B cell (primary cell): Measurements from ENCODE around the gene GLI1. TPM values are rescaled to one million over a fixed set of nuclear protein-coding genes. Genes with fewer than 3 reads are reported as not detected.
A peak's percentile ranks its signal among the peaks of the same experiment; 100 is the strongest.

Experiments
- ATAC-seq: fragments of 200-7000 bp; cut with Tn5 transposase; one replicate; pipeline ENCODE4 v1.10.0; 2021; ENCODE audit warnings: low read depth, mild to moderate bottlenecking, moderate number of reproducible peaks, moderate library complexity
- CTCF ChIA-PET: fragments of 350-600 bp; sonication (Branson Sonifier 250); formaldehyde crosslinking; loops from one replicate; lab custom pipeline; 2021; ENCODE audit warnings: antibody characterized with exemption, inconsistent platforms; lab: Charles Lee
- POLR2A ChIA-PET: fragments of 350-600 bp; sonication (Branson Sonifier 250); formaldehyde crosslinking; loops from one replicate; lab custom pipeline; 2021; ENCODE audit warnings: antibody characterized with exemption; lab: Charles Lee
- DNase-seq: peaks from one replicate; pipeline ENCODE4 v3.0.0; 2013
- H2AFZ ChIP-seq: 2 replicates; pipeline ENCODE4 v1.6.1; 2012; ENCODE audit warnings: mild to moderate bottlenecking, low read depth, low read length; ENCODE audit not compliant: insufficient read depth, poor library complexity, severe bottlenecking
- H3K27ac ChIP-seq, 2 donors: 1 replicate in 1 of 2; 2 replicates in 1 of 2; pipeline ENCODE4 v1.5.1; 2012 to 2013; ENCODE audit warnings: low read length in 2 of 2, mild to moderate bottlenecking in 2 of 2, moderate library complexity in 1 of 2
- H3K27me3 ChIP-seq, 4 experiments: fragments of 200-600 bp in 1 of 4; sonication (generic) in 1 of 4; replicated peaks in 1 of 4; 1 replicate in 2 of 4; 2 replicates in 2 of 4; pipeline versions ENCODE4 v1.6.1 to v1.7.0; 2013 to 2016; ENCODE audit warnings: low read length in 3 of 4, mild to moderate bottlenecking in 2 of 4, mixed read lengths in 1 of 4, moderate library complexity in 1 of 4; ENCODE audit not compliant: insufficient read depth in 4 of 4, control insufficient read depth in 3 of 4; ENCODE audit errors: control extremely low read depth in 1 of 4
- H3K36me3 ChIP-seq, 2 experiments: replicated peaks in 1 of 2; 1 replicate in 1 of 2; 2 replicates in 1 of 2; pipeline versions ENCODE4 v1.6.1 to v1.7.1; 2013; ENCODE audit warnings: low read length in 1 of 2; ENCODE audit not compliant: insufficient read depth in 2 of 2, control insufficient read depth in 1 of 2; ENCODE audit errors: control extremely low read depth in 1 of 2, extremely low read depth in 1 of 2
- H3K4me1 ChIP-seq, 2 donors: fragments of 200-600 bp in 1 of 2; sonication (generic) in 1 of 2; 1 replicate in 1 of 2; 2 replicates in 1 of 2; pipeline versions ENCODE4 v1.5.1 to v1.6.1; 2013 to 2017; ENCODE audit warnings: low read length in 2 of 2; ENCODE audit not compliant: control insufficient read depth in 2 of 2, insufficient read depth in 2 of 2
- H3K4me2 ChIP-seq: replicated peaks from 2 replicates; pipeline ENCODE3; 2012; ENCODE audit warnings: mild to moderate bottlenecking, low read depth, low read length; ENCODE audit not compliant: poor library complexity, severe bottlenecking
- H3K4me3 ChIP-seq, 5 experiments: fragments of 200-600 bp in 1 of 5; sonication (generic) in 1 of 5; 1 replicate in 3 of 5; 2 replicates in 2 of 5; pipeline versions ENCODE4 v1.5.1 to v1.7.0; 2011 to 2016; ENCODE audit warnings: low read length in 4 of 5, mild to moderate bottlenecking in 4 of 5, low read depth in 2 of 5, control low read depth in 1 of 5, moderate library complexity in 1 of 5; ENCODE audit not compliant: insufficient read depth in 1 of 5; ENCODE audit errors: control extremely low read depth in 1 of 5, extremely low read depth in 1 of 5
- H3K79me2 ChIP-seq: fragments of 200-600 bp; sonication (generic); one replicate; pipeline ENCODE4 v1.6.0; 2016; ENCODE audit warnings: low read length; ENCODE audit not compliant: control insufficient read depth, insufficient read depth
- H3K9ac ChIP-seq: fragments of 200-600 bp; sonication (generic); 2 replicates; pipeline ENCODE4 v1.6.1; 2017; ENCODE audit warnings: mild to moderate bottlenecking, low read length, moderate library complexity
- H3K9me3 ChIP-seq, 3 donors: one replicate each; pipeline versions ENCODE4 v1.6.1 to v1.7.1; 2013; ENCODE audit warnings: low read length in 2 of 3; ENCODE audit not compliant: control insufficient read depth in 2 of 3, insufficient read depth in 1 of 3; ENCODE audit errors: control extremely low read depth in 1 of 3
- H4K20me1 ChIP-seq: 2 replicates; pipeline ENCODE4 v1.6.0; 2012; ENCODE audit warnings: mild to moderate bottlenecking, low read length; ENCODE audit not compliant: insufficient read depth, control insufficient read depth, poor library complexity, severe bottlenecking
- H3K27ac Mint-ChIP-seq: one replicate; pipeline ENCODE4 v1.8.0; 2021; ENCODE audit warnings: mixed read lengths
- H3K27me3 Mint-ChIP-seq: one replicate; pipeline ENCODE4 v1.8.0; 2021; ENCODE audit warnings: mixed read lengths
- H3K4me1 Mint-ChIP-seq: one replicate; pipeline ENCODE4 v1.8.0; 2021; ENCODE audit warnings: mixed read lengths
- H3K4me3 Mint-ChIP-seq: one replicate; pipeline ENCODE4 v1.8.0; 2021; ENCODE audit warnings: mixed read lengths
- H3K9me3 Mint-ChIP-seq: one replicate; pipeline ENCODE4 v1.8.0; 2022; ENCODE audit warnings: mixed read lengths; ENCODE audit not compliant: insufficient read depth
- CTCF ChIP-seq: fragments of 200-600 bp; IDR thresholded peaks from one replicate; pipeline ENCODE4 v1.8.0; 2022; ENCODE audit warnings: antibody characterized with exemption, mild to moderate bottlenecking
- EZH2 ChIP-seq: IDR thresholded peaks from 2 replicates; pipeline ENCODE4 v1.6.1; 2012; ENCODE audit warnings: borderline replicate concordance, low read depth, mild to moderate bottlenecking, moderate library complexity, low read length; ENCODE audit not compliant: insufficient read depth, poor library complexity, severe bottlenecking
- WGBS: methylation state at CpG from one replicate; pipeline ENCODE4 v1.1.5; 2013; ENCODE audit warnings: missing lambda C conversion rate; ENCODE audit not compliant: insufficient coverage; 5-methylcytosine and 5-hydroxymethylcytosine counted together
- intact Hi-C: fragments of 100-400 bp; cut with micrococcal nuclease; formaldehyde crosslinking; loops from one replicate; pipeline ENCODE4 v1.10.0; 2022
- polyA plus RNA-seq: library from polyadenylated mRNA; depleted of rRNA; stranded (reverse); fragments of >200 nt; gene quantifications from 2 replicates; pipeline ENCODE4 v1.2.3, GENCODE V29; 2012
- total RNA-seq, 2 donors: library from RNA; stranded (reverse); fragments of 120-200 nt in 1 of 2; gene quantifications; 1 replicate in 1 of 2; 2 replicates in 1 of 2; pipeline versions ENCODE4 v1.2.3 to v1.2.4, GENCODE V29; 2013 to 2022

GLI1 gene
- total and polyA plus RNA-seq, 2 donors (not counting 1 experiment from before 2014, with no cell fraction given), result 4.1 to 5.4 TPM

GRCh38 chr12:57474430-57474829, 14.8 kb downstream of the GLI1 start:
- Histone ChIP-seq H3K36me3 (peaks cover 2 to 54% of the 10 kb centered on the region in 2 experiments), H3K27ac (peak overlapping the region in 1 of 2 donors; percentile 20), H3K4me3 (no peak overlapping the region), H3K27me3 (no peaks in the 10 kb centered on the region), H3K79me2 (peaks cover 66% of the 10 kb centered on the region), H3K4me2 (no peak overlapping the region), H3K9me3 (no peaks in the 10 kb centered on the region), H3K9ac (no peak overlapping the region), H2AFZ (no peak overlapping the region), H4K20me1 (peaks cover 23% of the 10 kb centered on the region), H3K4me1 (peaks cover 43 to 65% of the 10 kb centered on the region in 2 donors)
- no peak for TF ChIP-seq CTCF
- TF ChIP-seq EZH2, result no peak
- POLR2A ChIA-PET, result interaction anchor here (0.6 kb wide), 1 partner anchor 233 kb away, joined by 3 read pairs; no protein-coding TSS in a partner anchor
- Mint-ChIP-seq H3K27me3 (no peaks in the 10 kb centered on the region), H3K4me1 (peaks cover 65% of the 10 kb centered on the region), H3K27ac (peak overlapping the region; percentile 70), H3K9me3 (no peaks in the 10 kb centered on the region), H3K4me3 (peak overlapping the region; percentile 46)
- DNase-seq, result no peak
- intact Hi-C loops, result no loop called here
- no peak for ATAC-seq
- CTCF ChIA-PET, result interaction anchor here (1.1 to 10.4 kb wide), 4 partner anchors 9 to 18 kb away, joined by 3 to 166 read pairs (median 7); partner anchors contain the start of genes GLI1 and MARS1
- whole genome bisulfite sequencing, result 97% methylated on average over 3 of the region's 8 CpGs

GRCh38 chr12:57474862-57475261, 15.3 kb downstream of the GLI1 start:
- Histone ChIP-seq H2AFZ (no peak overlapping the region), H4K20me1 (peaks cover 23% of the 10 kb centered on the region), H3K79me2 (peaks cover 67% of the 10 kb centered on the region), H3K4me2 (peak overlapping the region; percentile 95), H3K36me3 (peaks cover 2 to 50% of the 10 kb centered on the region in 2 experiments), H3K9ac (no peak overlapping the region), H3K4me3 (no peak overlapping the region), H3K27me3 (no peaks in the 10 kb centered on the region), H3K4me1 (peaks cover 47 to 69% of the 10 kb centered on the region in 2 donors), H3K27ac (peak overlapping the region in 1 of 2 donors; percentile 20), H3K9me3 (no peaks in the 10 kb centered on the region)
- ChIA-PET CTCF (interaction anchor here (1.0 to 10.4 kb wide), 4 partner anchors 9 to 22 kb away, joined by 3 to 166 read pairs (median 8); partner anchors contain the start of genes GLI1 and MARS1), POLR2A (interaction anchor here (0.6 kb wide), 1 partner anchor 234 kb away, joined by 3 read pairs; no protein-coding TSS in a partner anchor)
- no peaks in the 10 kb centered on the region for H3K9me3 Mint-ChIP-seq
- DNase-seq (no peak), ATAC-seq (no peak)
- H3K27me3 Mint-ChIP-seq, result no peaks in the 10 kb centered on the region
- WGBS, result 95% methylated on average over 7 of the region's 7 CpGs
- TF ChIP-seq CTCF, result no peak
- no peak for TF ChIP-seq EZH2
- H3K4me3 Mint-ChIP-seq, result peak overlapping the region; percentile 46
- peaks cover 69% of the 10 kb centered on the region for H3K4me1 Mint-ChIP-seq
- intact Hi-C loops, result loop anchor here (5.0 kb wide), 1 partner anchor 147 kb away; no protein-coding TSS in a partner anchor
- peak overlapping the region; percentile 70 for H3K27ac Mint-ChIP-seq
